HepG2 (cell line): Measurements from ENCODE around the gene PIP5KL1. TPM values are rescaled to one million over a fixed set of nuclear protein-coding genes. Genes with fewer than 3 reads are reported as not detected.

Source experiments
- CHD2 ChIP-seq: IDR thresholded peaks from 2 replicates; pipeline ENCODE4 v1.6.1; 2011; ENCODE audit warnings: low read depth, low read length, improper control_type of control experiment
- ELF1 ChIP-seq: sonication (generic); formaldehyde crosslinking; IDR thresholded peaks from 2 replicates; pipeline ENCODE4 v1.4.0; 2020; ENCODE audit warnings: missing genetic modification reagents
- KLF16 ChIP-seq, 2 experiments: sonication (generic) in 1 of 2; formaldehyde crosslinking in 1 of 2; IDR thresholded peaks; 2 replicates each; pipeline versions ENCODE4 v1.6.1 to v1.8.0; 2016 to 2023; ENCODE audit warnings: missing genetic modification reagents in 2 of 2, missing compliant biosample characterization in 1 of 2
- MTF1 ChIP-seq: sonication (generic); formaldehyde crosslinking; IDR thresholded peaks from 2 replicates; pipeline ENCODE4 v1.5.0; 2020; ENCODE audit warnings: missing genetic modification reagents
- NFYC ChIP-seq: IDR thresholded peaks from 2 replicates; pipeline ENCODE4 v1.6.1; 2016; ENCODE audit warnings: missing genetic modification reagents, missing compliant biosample characterization
- ONECUT2 ChIP-seq: sonication (generic); formaldehyde crosslinking; IDR thresholded peaks from 2 replicates; pipeline ENCODE4 v1.4.0; 2020; ENCODE audit warnings: missing genetic modification reagents
- SATB2 ChIP-seq: sonication (generic); formaldehyde crosslinking; IDR thresholded peaks from 2 replicates; pipeline ENCODE4 v1.5.0; 2020; ENCODE audit warnings: missing genetic modification reagents
- SIX4 ChIP-seq: sonication (generic); formaldehyde crosslinking; IDR thresholded peaks from 2 replicates; pipeline ENCODE4 v1.4.0; 2020; ENCODE audit warnings: missing genetic modification reagents
- SP2 ChIP-seq: sonication (generic); formaldehyde crosslinking; IDR thresholded peaks from 2 replicates; pipeline ENCODE4 v1.5.1; 2020; ENCODE audit warnings: mild to moderate bottlenecking, missing genetic modification reagents
- ZBTB20 ChIP-seq: sonication (generic); formaldehyde crosslinking; IDR thresholded peaks from 2 replicates; pipeline ENCODE4 v1.8.1; 2023; ENCODE audit warnings: missing genetic modification reagents, low read depth, mild to moderate bottlenecking, borderline replicate concordance
- ZNF333 ChIP-seq: sonication (generic); formaldehyde crosslinking; IDR thresholded peaks from 2 replicates; pipeline ENCODE4 v1.4.0; 2020; ENCODE audit warnings: mild to moderate bottlenecking, missing genetic modification reagents, borderline replicate concordance
- ZNF354B ChIP-seq: sonication (generic); formaldehyde crosslinking; IDR thresholded peaks from 2 replicates; pipeline ENCODE4 v1.8.0; 2022; ENCODE audit warnings: mild to moderate bottlenecking, missing genetic modification reagents
- ZNF556 ChIP-seq: sonication (generic); formaldehyde crosslinking; IDR thresholded peaks from 2 replicates; pipeline ENCODE4 v1.4.0; 2020; ENCODE audit warnings: mild to moderate bottlenecking, missing genetic modification reagents, borderline replicate concordance
- polyA plus RNA-seq, 8 experiments: library from polyadenylated mRNA; depleted of rRNA in 3 of 8; stranded (reverse) in 7 of 8; unstranded in 1 of 8; fragments of >200 nt; fragmentation: Illumina TruSeq in 4 of 8; extraction: Trizol in 4 of 8; gene quantifications; 2 replicates each; pipeline versions ENCODE4 v1.2.1 to v1.2.3, GENCODE V29; 2011 to 2016; ENCODE audit warnings: low read depth in 4 of 8, missing spikeins in 1 of 8, mixed read lengths in 1 of 8; ENCODE audit not compliant: insufficient read depth in 1 of 8
- total RNA-seq, 5 experiments: library from RNA; depleted of rRNA; stranded (reverse); fragments of >200 nt; fragmentation: Illumina TruSeq; extraction: Trizol; gene quantifications; 2 replicates each; pipeline ENCODE4 v1.2.3, GENCODE V29; 2016; ENCODE audit warnings: low read depth in 1 of 5
- TF ChIP-seq, protein P1 (sequence below): IDR thresholded peaks from 2 replicates; pipeline ENCODE4 v1.6.1; 2018; ENCODE audit warnings: missing genetic modification reagents, mild to moderate bottlenecking, missing compliant biosample characterization
- TF ChIP-seq, protein P2 (sequence below), 2 experiments: sonication (generic) in 1 of 2; formaldehyde crosslinking in 1 of 2; IDR thresholded peaks; 2 replicates each; pipeline versions ENCODE4 v1.5.1 to v1.6.1; 2011 to 2020; ENCODE audit warnings: borderline replicate concordance in 1 of 2, low read depth in 1 of 2, low read length in 1 of 2, mild to moderate bottlenecking in 1 of 2, missing genetic modification reagents in 1 of 2, moderate library complexity in 1 of 2
- TF ChIP-seq, protein P3 (sequence below): sonication (generic); formaldehyde crosslinking; IDR thresholded peaks from 2 replicates; pipeline ENCODE4 v1.5.0; 2020; ENCODE audit warnings: mild to moderate bottlenecking, missing genetic modification reagents
- TF ChIP-seq, protein P4 (sequence below): sonication (generic); formaldehyde crosslinking; IDR thresholded peaks from 2 replicates; pipeline ENCODE4 v1.5.0; 2020; ENCODE audit warnings: mild to moderate bottlenecking, missing genetic modification reagents

The PIP5KL1 gene
- total and polyA plus RNA-seq, 2 of the 13 experiments (the other 11 are each of a cell fraction or from before 2014, with no cell fraction given), result 0.20 to 0.49 TPM

DNA sequence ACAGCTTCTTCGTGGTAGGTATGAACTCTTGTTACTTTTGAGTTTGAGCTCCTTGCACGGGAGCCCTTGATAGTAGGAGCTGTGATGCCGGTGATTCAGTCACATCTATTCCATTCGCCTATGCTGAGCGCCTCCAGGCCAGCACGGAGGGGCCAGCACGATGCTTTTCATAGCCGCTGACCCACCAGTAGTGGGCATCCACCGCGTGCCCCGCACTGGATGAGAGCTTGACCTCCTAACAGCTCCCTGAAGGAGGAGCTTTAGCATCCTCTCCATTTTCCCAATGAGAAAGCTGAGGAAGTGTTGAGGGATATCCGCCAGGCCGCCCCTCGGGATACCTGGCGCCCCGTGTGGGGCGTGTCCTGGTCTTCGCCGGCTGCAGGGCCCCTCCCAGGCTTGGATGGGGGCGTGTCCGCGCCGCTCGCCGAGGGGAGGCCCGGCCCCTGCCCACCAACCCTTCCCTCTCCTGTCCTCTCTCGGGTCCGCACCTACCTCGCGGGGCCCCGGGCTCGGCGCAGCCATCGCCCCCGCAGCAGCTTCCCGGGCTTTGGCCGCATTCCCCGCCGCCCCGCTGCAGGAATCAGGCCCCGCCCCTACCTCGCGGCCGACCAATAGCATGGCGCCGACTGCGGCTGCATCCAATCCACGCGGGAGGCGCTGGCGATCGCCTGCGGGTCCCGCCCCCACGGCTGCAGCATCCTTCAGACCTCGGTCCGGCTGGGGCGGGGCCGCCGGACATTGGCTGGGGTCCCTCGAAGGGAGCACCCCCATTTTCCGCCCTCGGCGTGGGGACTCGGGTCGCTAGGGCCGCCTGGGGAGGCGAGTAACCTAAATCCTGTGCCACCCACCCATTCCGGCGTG lies at the start of gene PIP5KL1 (continued):
- TF ChIP-seq ELF1 (CRISPR knock-in tag), result 0 out of 2 replicates have a peak, but pooled peaks have one; percentile 3
- TF ChIP-seq MTF1 (CRISPR knock-in tag), result no peak
- 0 out of 2 replicates have a peak, but pooled peaks have one; percentile 37 for TF ChIP-seq SATB2 (CRISPR knock-in tag)
- no peak for TF ChIP-seq ZNF333 (CRISPR knock-in tag)
- TF ChIP-seq ONECUT2 (CRISPR knock-in tag), result no peak
- no peak for TF ChIP-seq ZBTB20 (CRISPR knock-in tag)
- TF ChIP-seq, protein P1, sequence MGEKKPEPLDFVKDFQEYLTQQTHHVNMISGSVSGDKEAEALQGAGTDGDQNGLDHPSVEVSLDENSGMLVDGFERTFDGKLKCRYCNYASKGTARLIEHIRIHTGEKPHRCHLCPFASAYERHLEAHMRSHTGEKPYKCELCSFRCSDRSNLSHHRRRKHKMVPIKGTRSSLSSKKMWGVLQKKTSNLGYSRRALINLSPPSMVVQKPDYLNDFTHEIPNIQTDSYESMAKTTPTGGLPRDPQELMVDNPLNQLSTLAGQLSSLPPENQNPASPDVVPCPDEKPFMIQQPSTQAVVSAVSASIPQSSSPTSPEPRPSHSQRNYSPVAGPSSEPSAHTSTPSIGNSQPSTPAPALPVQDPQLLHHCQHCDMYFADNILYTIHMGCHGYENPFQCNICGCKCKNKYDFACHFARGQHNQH (CRISPR knock-in tag), result no peak
- TF ChIP-seq NFYC (CRISPR knock-in tag), result peak; percentile 88
- TF ChIP-seq KLF16 (CRISPR knock-in tag; IDR thresholded peaks at IDR 0.05), result no peak
- TF ChIP-seq, protein P2, sequence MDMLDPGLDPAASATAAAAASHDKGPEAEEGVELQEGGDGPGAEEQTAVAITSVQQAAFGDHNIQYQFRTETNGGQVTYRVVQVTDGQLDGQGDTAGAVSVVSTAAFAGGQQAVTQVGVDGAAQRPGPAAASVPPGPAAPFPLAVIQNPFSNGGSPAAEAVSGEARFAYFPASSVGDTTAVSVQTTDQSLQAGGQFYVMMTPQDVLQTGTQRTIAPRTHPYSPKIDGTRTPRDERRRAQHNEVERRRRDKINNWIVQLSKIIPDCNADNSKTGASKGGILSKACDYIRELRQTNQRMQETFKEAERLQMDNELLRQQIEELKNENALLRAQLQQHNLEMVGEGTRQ (IDR thresholded peaks at IDR 0.05; ENCODE audit: low read depth, low read length), result no peak
- TF ChIP-seq, protein P2 (CRISPR knock-in tag; IDR thresholded peaks at IDR 0.05; ENCODE audit: borderline replicate concordance), result no peak
- no peak for TF ChIP-seq ZNF556
- no peak for TF ChIP-seq SIX4
- TF ChIP-seq, protein P3, sequence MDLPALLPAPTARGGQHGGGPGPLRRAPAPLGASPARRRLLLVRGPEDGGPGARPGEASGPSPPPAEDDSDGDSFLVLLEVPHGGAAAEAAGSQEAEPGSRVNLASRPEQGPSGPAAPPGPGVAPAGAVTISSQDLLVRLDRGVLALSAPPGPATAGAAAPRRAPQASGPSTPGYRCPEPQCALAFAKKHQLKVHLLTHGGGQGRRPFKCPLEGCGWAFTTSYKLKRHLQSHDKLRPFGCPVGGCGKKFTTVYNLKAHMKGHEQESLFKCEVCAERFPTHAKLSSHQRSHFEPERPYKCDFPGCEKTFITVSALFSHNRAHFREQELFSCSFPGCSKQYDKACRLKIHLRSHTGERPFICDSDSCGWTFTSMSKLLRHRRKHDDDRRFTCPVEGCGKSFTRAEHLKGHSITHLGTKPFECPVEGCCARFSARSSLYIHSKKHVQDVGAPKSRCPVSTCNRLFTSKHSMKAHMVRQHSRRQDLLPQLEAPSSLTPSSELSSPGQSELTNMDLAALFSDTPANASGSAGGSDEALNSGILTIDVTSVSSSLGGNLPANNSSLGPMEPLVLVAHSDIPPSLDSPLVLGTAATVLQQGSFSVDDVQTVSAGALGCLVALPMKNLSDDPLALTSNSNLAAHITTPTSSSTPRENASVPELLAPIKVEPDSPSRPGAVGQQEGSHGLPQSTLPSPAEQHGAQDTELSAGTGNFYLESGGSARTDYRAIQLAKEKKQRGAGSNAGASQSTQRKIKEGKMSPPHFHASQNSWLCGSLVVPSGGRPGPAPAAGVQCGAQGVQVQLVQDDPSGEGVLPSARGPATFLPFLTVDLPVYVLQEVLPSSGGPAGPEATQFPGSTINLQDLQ, result no peak
- no peak for TF ChIP-seq ZNF354B
- peak; percentile 86 for TF ChIP-seq SP2 (CRISPR knock-in tag)
- TF ChIP-seq CHD2, result no peak
- TF ChIP-seq, protein P4, sequence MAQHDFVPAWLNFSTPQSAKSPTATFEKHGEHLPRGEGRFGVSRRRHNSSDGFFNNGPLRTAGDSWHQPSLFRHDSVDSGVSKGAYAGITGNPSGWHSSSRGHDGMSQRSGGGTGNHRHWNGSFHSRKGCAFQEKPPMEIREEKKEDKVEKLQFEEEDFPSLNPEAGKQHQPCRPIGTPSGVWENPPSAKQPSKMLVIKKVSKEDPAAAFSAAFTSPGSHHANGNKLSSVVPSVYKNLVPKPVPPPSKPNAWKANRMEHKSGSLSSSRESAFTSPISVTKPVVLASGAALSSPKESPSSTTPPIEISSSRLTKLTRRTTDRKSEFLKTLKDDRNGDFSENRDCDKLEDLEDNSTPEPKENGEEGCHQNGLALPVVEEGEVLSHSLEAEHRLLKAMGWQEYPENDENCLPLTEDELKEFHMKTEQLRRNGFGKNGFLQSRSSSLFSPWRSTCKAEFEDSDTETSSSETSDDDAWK (CRISPR knock-in tag), result no peak
